Urothelium cell line (cell line): Measurements from ENCODE around the gene COLEC12.
"Not testable (repeated sequence)": the region's sequence is repeated elsewhere in the genome, so short reads cannot be mapped to it uniquely, and the experiment has no call there.

Experiments used
- DNase-seq: peaks from one replicate; pipeline ENCODE4 v3.0.0; 2011; ENCODE audit warnings: low spot score, mixed read lengths
- FAIRE-seq: peaks from 2 replicates; lab custom pipeline; 2011; peaks lifted over from hg19 to GRCh38; lab: Jason Lieb, UNC

COLEC12 gene

DNA sequence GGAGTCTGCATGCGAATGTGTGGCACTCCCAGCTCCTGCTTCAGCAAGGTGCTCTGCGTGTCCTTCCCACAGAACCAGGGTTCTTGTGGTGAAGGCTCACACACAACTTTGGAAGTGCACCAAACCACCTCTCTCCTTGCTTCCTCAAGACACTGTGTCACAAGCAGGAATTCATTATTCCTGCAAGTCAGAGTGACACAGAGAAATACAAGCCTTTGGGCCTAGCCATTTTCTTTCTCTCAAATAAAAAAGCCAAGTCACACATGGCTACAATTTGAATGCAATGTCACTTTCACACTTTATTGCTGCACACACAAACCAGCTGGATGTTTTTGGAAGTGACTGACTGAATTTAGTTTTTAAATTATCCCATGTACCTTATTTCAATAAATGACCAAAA, 202.6 kb downstream of the COLEC12 start:
- DNase-seq (no peak), FAIRE-seq (no peak)

DNA sequence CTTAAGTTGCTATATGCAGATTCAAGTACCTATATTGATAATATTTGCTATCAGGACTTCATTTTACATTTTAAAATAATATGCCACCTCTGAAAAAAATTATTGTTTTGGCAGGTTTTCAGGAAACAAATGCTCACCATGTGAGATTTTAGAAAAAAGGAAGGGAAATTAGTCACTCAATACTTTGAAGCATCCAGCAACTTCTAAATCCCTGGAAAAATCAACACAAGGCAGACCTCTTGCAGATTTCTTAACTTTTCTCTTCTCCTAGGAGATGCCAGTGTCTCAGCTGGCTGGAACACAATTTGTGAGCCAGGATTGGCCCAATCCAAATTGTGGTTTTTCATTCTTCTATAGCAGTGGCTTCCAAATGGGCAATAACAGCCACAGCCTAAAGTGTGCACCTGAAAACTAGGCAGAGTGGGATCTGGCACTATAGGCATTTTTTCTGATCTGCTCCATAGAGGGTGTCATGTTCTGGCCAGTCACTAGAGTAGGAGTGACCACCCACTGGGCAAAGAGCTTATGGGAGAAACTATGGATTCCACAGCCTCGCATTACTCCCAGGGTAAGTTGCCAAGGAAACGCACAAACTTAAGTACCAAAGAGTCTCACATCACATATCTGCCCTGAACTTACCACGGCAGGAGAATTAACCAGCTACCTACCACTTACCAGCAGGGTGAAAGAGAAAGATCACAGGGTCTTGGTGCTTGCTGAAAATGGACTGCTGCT, 204.6 kb downstream of the COLEC12 start:
- DNase-seq (no peak), FAIRE-seq (no peak)

DNA sequence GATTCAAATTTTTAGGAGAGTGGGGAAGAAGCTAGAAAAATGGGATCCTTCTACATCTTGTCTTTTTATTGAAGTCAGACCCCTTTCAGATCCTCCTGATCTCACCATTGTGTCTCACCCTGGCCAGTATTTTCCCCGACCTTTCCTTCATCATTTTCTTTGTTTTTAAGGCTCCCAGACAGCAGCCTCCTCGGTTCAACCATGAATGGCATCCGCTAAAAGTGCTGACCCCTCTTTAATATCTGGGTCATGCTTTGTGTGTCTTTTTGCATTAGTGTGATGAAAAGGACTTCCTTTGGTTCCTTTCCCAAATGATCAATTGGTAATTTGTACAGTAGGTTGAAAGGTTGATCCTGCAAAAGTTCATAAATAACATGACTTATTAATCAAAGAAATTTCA, 205.9 kb downstream of the COLEC12 start:
- DNase-seq: no peak
- FAIRE-seq: no peak

DNA sequence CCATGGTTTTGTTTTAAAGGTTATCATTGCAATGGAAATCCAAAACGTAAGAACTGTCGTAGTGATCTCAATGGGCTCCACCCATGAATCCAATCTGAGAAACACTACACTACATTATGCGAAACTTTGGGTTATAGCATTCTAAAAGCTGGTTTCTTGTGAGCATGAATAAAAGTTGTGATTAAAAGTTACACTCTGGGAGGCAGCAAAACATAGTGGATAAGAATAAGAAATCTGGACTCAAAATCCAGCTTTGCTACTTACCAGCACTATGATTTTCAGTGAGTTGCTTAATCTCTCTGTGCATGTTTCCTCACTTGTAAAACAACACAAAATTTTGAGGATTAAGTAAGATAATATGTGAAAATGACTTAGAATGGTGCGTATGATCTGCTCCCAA, 207.0 kb downstream of the COLEC12 start:
- FAIRE-seq (no peak), DNase-seq (no peak)

DNA sequence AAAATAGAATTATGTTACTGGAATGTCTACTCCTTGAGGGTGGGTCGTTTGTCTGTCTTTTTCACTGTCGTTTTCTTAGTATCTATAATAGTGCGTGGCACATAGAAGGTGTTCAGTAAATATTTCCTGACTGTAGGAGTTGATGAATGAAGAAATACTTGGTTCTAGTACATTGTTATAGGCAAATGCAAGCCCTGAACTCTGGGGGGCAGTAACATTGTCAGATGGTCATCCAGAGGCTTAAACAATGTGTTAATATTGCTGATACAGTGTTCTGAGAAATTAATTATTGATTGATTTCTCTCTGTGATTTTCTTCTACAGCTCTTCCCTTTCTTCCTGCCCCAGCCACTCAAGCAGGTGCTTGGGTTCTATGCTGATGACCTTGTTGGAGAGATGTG, 208.2 kb downstream of the COLEC12 start:
- FAIRE-seq (no peak), DNase-seq (no peak)

DNA sequence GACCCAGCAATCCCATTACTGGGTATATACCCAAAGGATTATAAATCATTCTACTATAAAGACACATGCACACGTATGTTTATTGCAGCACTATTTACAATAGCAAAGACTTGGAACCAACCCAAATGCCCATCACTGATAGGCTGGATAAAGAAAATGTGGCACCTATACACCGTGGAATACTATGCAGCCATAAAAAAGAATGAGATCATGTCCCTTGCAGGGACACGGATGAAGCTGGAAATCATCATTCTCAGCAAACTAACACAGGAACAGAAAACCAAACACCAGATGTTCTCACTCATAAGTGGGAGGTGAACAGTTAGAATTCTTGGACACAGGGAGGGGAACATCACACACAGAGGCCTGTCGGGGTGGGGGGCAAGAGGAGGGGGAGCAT, 210.5 kb downstream of the COLEC12 start:
- not testable (repeated sequence) for DNase-seq, FAIRE-seq

DNA sequence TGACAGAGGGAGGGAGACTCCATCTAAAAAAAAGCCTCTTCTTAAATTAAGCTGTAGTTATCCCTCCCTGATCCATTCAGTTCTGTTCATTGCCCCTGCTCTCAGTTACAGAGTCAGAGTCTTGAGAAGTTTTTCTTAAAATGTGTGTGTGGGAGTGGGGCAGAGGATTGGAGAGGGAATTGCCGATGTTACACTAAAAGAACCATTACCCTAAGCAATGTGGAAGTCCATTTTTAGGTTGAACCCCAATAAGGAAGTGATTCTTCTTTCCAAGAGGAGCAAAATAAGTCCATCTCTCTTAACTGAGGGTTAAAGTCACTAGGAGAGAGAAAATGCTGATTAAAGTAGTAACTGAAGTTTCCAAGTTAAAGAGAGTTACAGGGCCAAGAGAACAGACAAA, 211.5 kb downstream of the COLEC12 start:
- no peak for DNase-seq
- no peak for FAIRE-seq

DNA sequence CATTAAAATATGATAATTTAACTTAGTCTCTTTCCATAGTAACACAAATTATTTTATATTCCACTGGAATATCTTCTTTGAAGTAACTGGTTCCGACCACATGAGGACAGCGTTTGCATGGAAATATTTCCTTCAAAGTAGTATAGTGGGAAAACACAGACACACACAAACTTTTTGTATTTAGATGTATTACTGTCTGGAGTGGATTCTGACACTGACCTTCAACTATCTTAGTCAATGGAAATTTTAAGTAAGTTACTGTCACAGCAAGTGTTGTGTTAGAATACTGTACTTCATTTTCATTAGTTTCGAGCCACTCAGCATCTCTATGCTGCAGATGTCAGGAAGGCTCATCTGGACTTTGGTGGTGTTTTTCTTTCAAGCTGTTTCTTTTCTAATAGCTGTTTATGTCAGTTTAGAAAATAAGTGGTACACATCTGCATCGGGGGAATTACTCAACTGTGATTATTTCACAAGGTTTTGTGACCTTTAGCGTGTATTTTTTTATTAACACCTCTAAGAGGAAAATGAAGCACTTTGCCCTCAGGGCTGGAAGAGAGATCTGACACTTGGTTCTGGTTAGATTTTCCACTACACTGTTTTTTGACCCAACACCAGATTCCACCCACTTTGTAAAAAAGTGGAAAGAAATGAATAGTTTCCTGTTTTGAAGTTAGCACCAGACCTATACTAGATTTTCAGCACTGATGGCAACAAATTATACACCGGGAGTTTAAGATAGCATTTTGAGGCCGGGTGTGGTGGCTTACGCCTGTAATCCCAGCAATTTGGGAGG, 213.8 kb downstream of the COLEC12 start:
- no peak for DNase-seq
- FAIRE-seq: no peak

DNA sequence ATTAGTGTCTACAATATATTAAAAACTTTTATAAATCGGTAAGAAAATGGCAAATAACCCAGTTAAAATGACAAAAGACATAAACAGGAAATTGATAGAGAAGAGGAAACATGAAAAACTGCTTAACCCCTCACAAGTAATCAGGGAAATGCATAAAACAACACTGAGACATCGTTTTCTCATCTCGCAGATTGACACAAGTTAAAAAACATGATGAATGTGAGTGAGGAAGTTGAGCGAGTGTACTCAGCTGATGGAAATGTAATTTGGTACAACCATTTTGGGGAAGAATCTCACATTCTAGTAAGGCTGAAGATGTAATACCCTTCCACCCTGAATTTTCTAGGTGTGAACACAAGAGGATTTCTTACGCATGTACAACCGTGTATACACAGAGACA, 214.7 kb downstream of the COLEC12 start:
- no peak for DNase-seq
- FAIRE-seq: no peak

DNA sequence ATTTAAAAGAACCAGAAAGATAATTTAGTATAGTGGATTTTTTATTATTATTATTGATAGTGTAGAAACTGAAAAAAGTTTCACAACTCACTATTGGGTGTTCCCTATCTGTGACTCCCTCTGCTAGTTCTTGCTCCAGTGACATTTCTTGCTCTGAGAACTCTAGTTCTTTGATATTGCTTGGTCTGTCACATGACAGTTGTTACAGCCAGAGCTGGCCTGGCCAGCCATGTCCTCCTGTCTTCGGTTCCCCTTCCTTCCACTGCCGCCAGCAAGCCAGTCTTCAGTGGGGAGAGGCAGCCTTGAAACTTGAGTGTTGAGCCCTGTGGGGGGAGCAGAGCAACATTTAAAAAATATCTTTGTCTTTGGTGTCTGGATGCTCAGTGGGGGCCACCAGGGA, 225.0 kb downstream of the COLEC12 start:
- FAIRE-seq: no peak
- DNase-seq: no peak

DNA sequence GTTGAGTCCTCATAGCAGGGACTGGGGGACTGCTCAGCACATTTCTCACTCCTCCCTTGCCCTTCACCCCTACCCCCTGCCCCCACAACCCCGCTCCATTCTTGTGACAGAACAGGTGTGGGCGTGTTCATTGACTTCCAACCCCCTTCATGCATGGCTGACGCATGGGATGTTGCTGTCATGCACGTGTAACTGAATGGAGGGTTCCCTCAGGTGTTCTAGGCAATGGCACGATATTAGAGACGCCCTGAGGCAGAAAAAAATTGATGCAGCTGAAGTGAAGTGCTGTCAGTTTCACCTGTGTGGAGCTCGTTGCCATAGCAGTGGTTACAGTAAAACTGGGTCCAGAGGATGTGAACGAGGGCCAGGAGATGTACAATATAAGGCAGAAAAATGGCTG, 226.2 kb downstream of the COLEC12 start:
- FAIRE-seq: no peak
- DNase-seq: no peak

DNA sequence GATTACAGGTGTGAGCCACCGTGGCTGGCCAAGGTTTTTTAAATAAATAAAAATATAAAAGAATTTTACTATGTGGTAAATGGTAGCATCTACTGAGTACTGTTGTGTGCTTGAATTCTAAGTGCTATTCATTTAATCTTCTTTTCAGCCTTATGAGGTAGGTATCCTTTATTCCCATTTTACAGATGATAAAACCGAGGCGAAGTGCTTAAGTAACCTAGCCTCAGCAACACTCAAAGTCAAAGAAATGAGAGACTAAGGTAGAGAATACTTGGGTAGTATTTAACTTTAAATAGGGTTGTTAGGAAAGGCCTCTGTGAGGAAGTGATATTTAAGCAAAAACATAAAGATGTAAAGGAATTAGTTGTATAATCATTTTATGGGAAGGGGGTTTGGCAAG, 227.0 kb downstream of the COLEC12 start:
- FAIRE-seq (no peak), DNase-seq (no peak)

DNA sequence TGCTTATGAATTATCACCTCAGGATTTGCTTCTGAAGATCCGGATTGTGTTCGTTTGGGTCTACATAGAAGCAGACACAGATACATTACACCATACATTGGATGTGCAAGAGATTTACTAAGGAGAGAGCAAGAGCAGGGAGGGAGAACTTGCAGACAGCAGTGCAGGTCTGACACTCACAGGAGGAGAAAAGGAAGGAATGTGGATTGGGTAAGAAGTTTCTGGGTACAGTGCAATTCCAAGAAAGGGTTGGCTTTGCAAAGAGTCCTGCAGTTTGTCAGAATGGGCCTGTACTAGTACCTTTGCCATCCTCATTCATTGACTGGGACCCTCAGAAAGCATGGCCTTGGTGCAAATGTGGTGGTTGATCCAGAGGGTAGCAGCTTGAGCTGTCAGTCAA, 227.9 kb downstream of the COLEC12 start:
- FAIRE-seq (no peak), DNase-seq (no peak)

DNA sequence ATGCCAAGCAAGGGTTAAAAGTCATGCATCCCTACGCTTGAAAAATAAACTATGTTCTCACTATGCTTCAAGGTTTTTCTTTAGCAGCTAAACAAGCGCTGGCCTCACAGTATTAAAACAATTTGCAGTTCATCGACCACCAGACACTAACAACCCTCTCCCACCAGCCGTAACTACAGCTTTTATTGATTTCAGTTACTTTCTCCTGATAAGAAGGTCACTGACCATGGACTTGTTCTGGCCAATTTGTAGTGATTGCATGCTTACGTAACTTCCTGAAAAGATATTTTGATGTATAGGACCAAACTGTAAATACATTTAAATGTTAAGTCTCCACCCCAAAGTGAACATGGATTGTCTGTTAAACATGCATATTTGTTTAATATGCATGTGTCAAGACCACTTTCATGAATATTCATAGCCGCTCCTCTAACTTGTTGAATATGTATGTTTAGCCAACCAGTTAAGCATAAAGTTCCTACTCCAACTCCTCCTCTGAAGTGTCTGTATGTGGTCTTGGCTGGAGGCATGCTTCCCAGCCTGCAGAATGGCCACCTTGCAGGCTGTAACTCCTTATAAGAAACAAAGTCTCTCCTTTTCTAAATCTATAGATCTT, 230.9 kb downstream of the COLEC12 start:
- FAIRE-seq (no peak), DNase-seq (no peak)

DNA sequence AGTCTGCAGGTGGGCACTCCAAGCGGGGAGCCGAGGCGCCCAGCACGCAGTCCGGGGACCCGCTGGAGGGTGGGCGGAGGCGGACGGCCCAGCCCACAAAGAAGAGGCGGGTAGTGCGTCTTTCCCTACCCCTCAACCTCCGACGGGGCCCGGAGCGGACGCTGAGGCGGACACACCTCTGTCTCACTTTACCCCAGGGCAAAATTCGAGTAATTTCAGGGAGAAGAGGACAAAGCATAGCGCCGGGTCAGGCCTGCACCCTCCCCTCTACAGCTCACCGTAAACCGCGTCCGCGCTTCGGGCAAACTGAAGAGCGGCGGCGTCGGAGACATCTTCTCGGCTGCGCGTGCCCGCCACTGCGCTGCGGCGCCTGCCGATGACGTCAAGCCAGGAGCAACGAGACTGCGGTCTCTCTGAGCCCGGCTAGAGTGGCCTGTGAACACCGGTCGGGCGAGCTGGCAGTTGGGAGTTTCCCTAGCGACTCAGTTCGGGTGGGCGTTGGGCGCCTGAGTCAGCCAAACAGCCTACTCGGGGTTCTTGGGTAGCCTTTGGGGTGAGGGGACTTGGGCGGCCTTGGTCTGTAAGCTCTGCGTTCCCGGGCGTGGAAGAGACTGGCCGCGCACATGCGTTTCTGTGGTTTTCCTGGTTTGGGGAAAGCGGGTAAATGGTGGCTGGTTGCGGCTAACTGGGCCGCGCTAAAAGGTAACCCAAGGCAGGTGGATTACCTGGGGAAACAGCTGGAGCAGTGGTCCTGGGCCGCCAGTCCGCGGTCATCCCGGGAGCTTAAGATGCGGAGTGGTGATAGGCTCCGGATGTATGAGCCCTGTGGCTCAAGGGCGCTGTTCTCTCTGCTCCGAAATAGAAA, 232.6 kb downstream of the COLEC12 start, which contains the start of gene THOC1:
Gene THOC1, minus strand, starts transcription at position 360 of the 865 bp plus-strand sequence. Its CDS starts 28 bp downstream, at position 332.
- DNase-seq (peak; percentile 97), FAIRE-seq (no peak)

DNA sequence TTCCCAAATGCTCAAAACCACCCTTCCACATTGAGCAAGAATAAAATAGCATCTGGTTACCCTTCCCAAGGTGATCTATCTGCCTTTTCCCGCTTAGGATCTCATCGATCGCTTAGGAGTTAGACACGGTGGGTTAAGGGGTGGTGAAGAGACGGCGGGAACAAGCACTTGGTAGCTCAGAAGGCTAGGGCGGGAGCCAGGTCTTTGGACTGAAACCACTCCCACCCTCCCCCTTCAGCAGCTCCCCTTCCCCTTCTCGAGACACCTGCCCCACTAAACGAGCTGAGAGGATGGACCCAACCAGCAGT, 233.2 kb downstream of the COLEC12 start:
- no peak for FAIRE-seq
- no peak for DNase-seq
